SKM-1 treated with dmso at 0.1 percent for 144 hours (cell line): ENCODE results near the gene FIBIN.
"Not testable (repeated sequence)": the region's sequence is repeated elsewhere in the genome, so short reads cannot be mapped to it uniquely, and the experiment has no call there.

Source experiments
- DNase-seq: peaks from one replicate; lab custom pipeline; 2025; ENCODE audit not compliant: unreplicated experiment; lab: John Stamatoyannopoulos, UW

The FIBIN gene

GRCh38 chr11:26993965-26994457 lies at the start of gene FIBIN:
Gene FIBIN (plus strand): TSS chr11:26994112. CDS start chr11:26994527, 415 bp downstream.
- DNase-seq: no peak

GRCh38 chr11:26944866-26945664 lies 48.8 kb upstream of the FIBIN start:
- no peak for DNase-seq

GRCh38 chr11:26946257-26946716 lies 47.6 kb upstream of the FIBIN start:
- DNase-seq: no peak

GRCh38 chr11:26947379-26947844 lies 46.5 kb upstream of the FIBIN start:
- DNase-seq: no peak

- DNase-seq: no peak
Observed at GRCh38 chr11:26947904-26948639, 45.8 kb upstream of the FIBIN start.

- DNase-seq: no peak
Observed at GRCh38 chr11:26948881-26949280, 45.0 kb upstream of the FIBIN start.

GRCh38 chr11:26949846-26950245 lies 44.1 kb upstream of the FIBIN start:
- no peak for DNase-seq

GRCh38 chr11:26950260-26950719 lies 43.6 kb upstream of the FIBIN start:
- no peak for DNase-seq

GRCh38 chr11:26951809-26952515 lies 42.0 kb upstream of the FIBIN start:
- no peak for DNase-seq

- DNase-seq: no peak
Observed at GRCh38 chr11:26953770-26954392, 40.0 kb upstream of the FIBIN start.

- no peak for DNase-seq
Observed at GRCh38 chr11:26958005-26958701, 35.8 kb upstream of the FIBIN start.

- no peak for DNase-seq
Observed at GRCh38 chr11:26958702-26959049, 35.2 kb upstream of the FIBIN start.

- DNase-seq: no peak
Observed at GRCh38 chr11:26960281-26960680, 33.6 kb upstream of the FIBIN start.

GRCh38 chr11:26963764-26964163 lies 30.1 kb upstream of the FIBIN start:
- no peak for DNase-seq

- DNase-seq: no peak
Observed at GRCh38 chr11:26964339-26964738, 29.6 kb upstream of the FIBIN start.

- not testable (repeated sequence) for DNase-seq
Observed at GRCh38 chr11:26964847-26965485, 28.9 kb upstream of the FIBIN start.

GRCh38 chr11:26971961-26972360 lies 22.0 kb upstream of the FIBIN start:
- DNase-seq: no peak

GRCh38 chr11:26974069-26974783 lies 19.7 kb upstream of the FIBIN start:
- DNase-seq: no peak

GRCh38 chr11:26974996-26975395 lies 18.9 kb upstream of the FIBIN start:
- DNase-seq: no peak
